Stomach (tissue), 4 donors: ENCODE results near the gene RPUSD4.

ENCODE experiments used
- CTCF ChIP-seq, 7 experiments: fragments of 450-650 bp in 4 of 7; fragments of 200-600 bp in 3 of 7; sonication (generic) in 3 of 7; IDR thresholded peaks; one replicate each; pipeline ENCODE4 v1.5.1; 2016 to 2019; ENCODE audit warnings: antibody characterized with exemption in 7 of 7, control low read depth in 2 of 7, mild to moderate bottlenecking in 1 of 7
- POLR2AphosphoS5 ChIP-seq, 3 donors: sonication (generic); formaldehyde crosslinking; IDR thresholded peaks; one replicate each; pipeline ENCODE4 v1.6.1; 2016; ENCODE audit warnings: antibody characterized with exemption in 3 of 3

- TF ChIP-seq POLR2AphosphoS5 (IDR thresholded peaks at IDR 0.05) (no peak), CTCF (IDR thresholded peaks at IDR 0.05) (no peak)
Observed at GRCh38 chr11:126155402-126156187, 55.9 kb downstream of the RPUSD4 start.
